NCI-H1092 treated with DMSO at 0.1 percent for 48 hours (cell line): ENCODE results near the gene SLC29A3.
"Not testable (repeated sequence)": the region's sequence is repeated elsewhere in the genome, so short reads cannot be mapped to it uniquely, and the experiment has no call there.

Experiments used
- DNase-seq: peaks from one replicate; lab custom pipeline; 2025; lab: John Stamatoyannopoulos, UW

The SLC29A3 gene

GRCh38 chr10:71347587-71348395 is 28.7 kb downstream of the SLC29A3 start:
- DNase-seq = peak; percentile 35

- no peak for DNase-seq
Measured at GRCh38 chr10:71348850-71349249, 29.8 kb downstream of the SLC29A3 start.

GRCh38 chr10:71349406-71349805 is 30.3 kb downstream of the SLC29A3 start:
- no peak for DNase-seq

- DNase-seq = no peak
Measured at GRCh38 chr10:71351087-71351486, 32.0 kb downstream of the SLC29A3 start.

GRCh38 chr10:71351628-71352319 is 32.7 kb downstream of the SLC29A3 start:
- no peak for DNase-seq

- no peak for DNase-seq
Measured at GRCh38 chr10:71353639-71354038, 34.6 kb downstream of the SLC29A3 start.

GRCh38 chr10:71354776-71355175 is 35.7 kb downstream of the SLC29A3 start:
- DNase-seq = no peak

- DNase-seq = no peak
Measured at GRCh38 chr10:71355886-71356285, 36.8 kb downstream of the SLC29A3 start.

- DNase-seq = no peak
Measured at GRCh38 chr10:71357792-71358265, 38.8 kb downstream of the SLC29A3 start.

- DNase-seq = no peak
Measured at GRCh38 chr10:71358277-71358676, 39.2 kb downstream of the SLC29A3 start.

- not testable (repeated sequence) for DNase-seq
Measured at GRCh38 chr10:71358906-71359305, 39.8 kb downstream of the SLC29A3 start.

GRCh38 chr10:71359364-71360046 is 40.4 kb downstream of the SLC29A3 start:
- DNase-seq = no peak

- no peak for DNase-seq
Measured at GRCh38 chr10:71360735-71361134, 41.7 kb downstream of the SLC29A3 start.

GRCh38 chr10:71361581-71361980 is 42.5 kb downstream of the SLC29A3 start:
- no peak for DNase-seq

- no peak for DNase-seq
Measured at GRCh38 chr10:71362141-71362540, 43.1 kb downstream of the SLC29A3 start.

GRCh38 chr10:71363936-71364335 is 44.9 kb downstream of the SLC29A3 start:
- peak; percentile 23 for DNase-seq

- DNase-seq = no peak
Measured at GRCh38 chr10:71365366-71365765, 46.3 kb downstream of the SLC29A3 start.

GRCh38 chr10:71366690-71367089 is 47.6 kb downstream of the SLC29A3 start:
- no peak for DNase-seq

GRCh38 chr10:71367271-71367670 is 48.2 kb downstream of the SLC29A3 start:
- DNase-seq = no peak

GRCh38 chr10:71368176-71368575 is 49.1 kb downstream of the SLC29A3 start:
- no peak for DNase-seq

GRCh38 chr10:71368643-71369042 is 49.6 kb downstream of the SLC29A3 start:
- no peak for DNase-seq

GRCh38 chr10:71369602-71370001 is 50.5 kb downstream of the SLC29A3 start:
- DNase-seq = no peak

GRCh38 chr10:71370031-71370430 is 51.0 kb downstream of the SLC29A3 start:
- DNase-seq = no peak
